Measurements from ENCODE around the gene SHMT1.
"Not testable (repeated sequence)": the region's sequence is repeated elsewhere in the genome, so short reads cannot be mapped to it uniquely, and the experiment has no call there.

Gene SHMT1

GRCh38 chr17:18377437-18378204 is 14.3 kb upstream of the SHMT1 start, which contains the start of gene EVPLL:
Gene EVPLL, plus strand, starts transcription at chr17:18377778. Its CDS starts 3,160 bp downstream, at chr17:18380938.
- DNase-seq = no peak

GRCh38 chr17:18374216-18374615 is 10.9 kb upstream of the SHMT1 start:
- no peak for DNase-seq

- DNase-seq = not testable (repeated sequence)
These were observed 9.8 kb upstream of the SHMT1 start for GRCh38 chr17:18373181-18373580.

GRCh38 chr17:18371455-18371854 is 8.1 kb upstream of the SHMT1 start:
- DNase-seq = no peak

GRCh38 chr17:18370761-18371160 is 7.4 kb upstream of the SHMT1 start:
- no peak for DNase-seq

GRCh38 chr17:18368946-18369345 is 5.6 kb upstream of the SHMT1 start:
- DNase-seq = no peak

- DNase-seq = no peak
These were observed 816 bp upstream of the SHMT1 start for GRCh38 chr17:18364166-18364565.

GRCh38 chr17:18362698-18363100 is 651 bp downstream of the SHMT1 start:
- peak in 1 of 2 experiments; percentile 5 for DNase-seq

- DNase-seq = no peak
These were observed 1.3 kb downstream of the SHMT1 start for GRCh38 chr17:18361837-18362697.

- DNase-seq = no peak
These were observed 2.8 kb downstream of the SHMT1 start for GRCh38 chr17:18360518-18360917.

GRCh38 chr17:18356624-18357023 is 6.7 kb downstream of the SHMT1 start:
- no peak for DNase-seq

- no peak for DNase-seq
These were observed 9.8 kb downstream of the SHMT1 start for GRCh38 chr17:18353541-18353940.

GRCh38 chr17:18344021-18344420 is 19.3 kb downstream of the SHMT1 start:
- DNase-seq = no peak

- no peak for DNase-seq
These were observed 23.4 kb downstream of the SHMT1 start for GRCh38 chr17:18339933-18340332.

GRCh38 chr17:18338158-18338557 is 25.2 kb downstream of the SHMT1 start:
- not testable (repeated sequence) for DNase-seq

- DNase-seq = no peak
These were observed 30.4 kb downstream of the SHMT1 start for GRCh38 chr17:18332909-18333489.

- no peak for DNase-seq
These were observed 31.5 kb downstream of the SHMT1 start for GRCh38 chr17:18331879-18332278.

- DNase-seq = no peak
These were observed 34.6 kb downstream of the SHMT1 start for GRCh38 chr17:18328643-18329204.

GRCh38 chr17:18327556-18327955 is 35.8 kb downstream of the SHMT1 start:
- DNase-seq = no peak

GRCh38 chr17:18327093-18327492 is 36.3 kb downstream of the SHMT1 start:
- DNase-seq = no peak

- no peak for DNase-seq
These were observed 36.8 kb downstream of the SHMT1 start for GRCh38 chr17:18326572-18326971.

GRCh38 chr17:18326039-18326438 is 37.3 kb downstream of the SHMT1 start:
- no peak for DNase-seq
